OCI-LY7 (cell line): Measurements from ENCODE around the gene MACROD1. TPM values are rescaled to one million over a fixed set of nuclear protein-coding genes. Genes with fewer than 3 reads are reported as not detected.

ENCODE experiments used
- BruUV-seq: library from RNA; stranded (reverse); fragments of 400-500 nt; replicated peaks from 2 replicates; lab custom pipeline; 2021; lab: Mats Ljungman, UMichigan
- CTCF ChIA-PET: fragments of 300-600 bp; sonication (Branson Sonifier 250); formaldehyde crosslinking; loops from one replicate; lab custom pipeline; 2022; ENCODE audit warnings: antibody characterized with exemption; ENCODE audit not compliant: unreplicated experiment; lab: Charles Lee
- POLR2A ChIA-PET: fragments of 300-600 bp; sonication (Branson Sonifier 250); formaldehyde crosslinking; loops from one replicate; lab custom pipeline; 2022; ENCODE audit warnings: antibody characterized with exemption; lab: Charles Lee
- DNase-seq: peaks from one replicate; pipeline ENCODE4 v3.0.0-alpha.2; 2015; ENCODE audit warnings: low spot score
- H2AFZ ChIP-seq: fragments of 200-600 bp; sonication (generic), shearing (Covaris generic); 2 replicates; pipeline ENCODE4 v1.6.1; 2014; ENCODE audit warnings: mild to moderate bottlenecking, antibody characterized with exemption, low read length, moderate library complexity
- H3K27ac ChIP-seq: fragments of 200-600 bp; sonication (generic); 2 replicates; pipeline ENCODE4 v1.5.1; 2014; ENCODE audit warnings: mixed run types, low read depth, mild to moderate bottlenecking, moderate library complexity, low read length, inconsistent platforms; ENCODE audit not compliant: poor library complexity, severe bottlenecking
- H3K36me3 ChIP-seq: fragments of 200-600 bp; sonication (generic); 2 replicates; pipeline ENCODE4 v1.6.1; 2014; ENCODE audit warnings: mild to moderate bottlenecking, antibody characterized with exemption, low read length, moderate library complexity, mixed read lengths; ENCODE audit not compliant: insufficient read depth
- H3K4me1 ChIP-seq: fragments of 200-600 bp; sonication (generic); 2 replicates; pipeline ENCODE4 v1.5.1; 2014; ENCODE audit warnings: mild to moderate bottlenecking, low read length; ENCODE audit not compliant: insufficient read depth, poor library complexity, severe bottlenecking
- H3K4me2 ChIP-seq: fragments of 200-600 bp; sonication (generic); 2 replicates; pipeline ENCODE4 v1.6.1; 2014; ENCODE audit warnings: mild to moderate bottlenecking, low read length
- H3K4me3 ChIP-seq: fragments of 200-600 bp; sonication (generic); 2 replicates; pipeline ENCODE4 v1.5.1; 2014; ENCODE audit warnings: mild to moderate bottlenecking, low read depth, low read length; ENCODE audit not compliant: poor library complexity, severe bottlenecking
- H3K79me2 ChIP-seq: fragments of 200-600 bp; sonication (generic); 2 replicates; pipeline ENCODE4 v1.6.1; 2016; ENCODE audit warnings: low read depth, mild to moderate bottlenecking, low read length, moderate library complexity, mixed read lengths; ENCODE audit not compliant: insufficient read depth
- H3K9me2 ChIP-seq: fragments of 200-600 bp; sonication (generic); 2 replicates; pipeline ENCODE4 v1.6.1; 2016; ENCODE audit warnings: mild to moderate bottlenecking, low read length, mixed read lengths; ENCODE audit not compliant: insufficient read depth
- H3K9me3 ChIP-seq: fragments of 200-600 bp; sonication (generic); 2 replicates; pipeline ENCODE4 v1.6.1; 2014; ENCODE audit warnings: mild to moderate bottlenecking, mixed run types, low read length, mixed read lengths
- H4K20me1 ChIP-seq: fragments of 200-600 bp; sonication (generic); 2 replicates; pipeline ENCODE4 v1.6.1; 2014; ENCODE audit warnings: mild to moderate bottlenecking, antibody characterized with exemption, low read length, moderate library complexity, mixed read lengths; ENCODE audit not compliant: insufficient read depth
- EZH2phosphoT487 ChIP-seq: fragments of 200-600 bp; sonication (generic); IDR thresholded peaks from 2 replicates; pipeline ENCODE4 v1.6.1; 2018; ENCODE audit warnings: low read depth, borderline replicate concordance, mild to moderate bottlenecking, mixed run types, antibody characterized with exemption, low read length, moderate library complexity, mixed read lengths
- intact Hi-C: fragments of 100-400 bp; cut with micrococcal nuclease; formaldehyde crosslinking; loops from one replicate; pipeline ENCODE4 v1.10.0; 2022; ENCODE audit not compliant: unreplicated experiment
- total RNA-seq, 2 experiments: library from RNA; depleted of rRNA in 1 of 2; stranded (reverse); fragments of >200 nt in 1 of 2; shearing (Covaris generic) in 1 of 2; gene quantifications; 2 replicates each; pipeline ENCODE4 v1.2.3, GENCODE V29; 2014 to 2022
- TF ChIP-seq, protein P1 (sequence below): fragments of 200-600 bp; sonication (generic); conservative IDR thresholded peaks from 2 replicates; pipeline ENCODE4 v1.5.1; 2014; ENCODE audit warnings: mild to moderate bottlenecking, antibody characterized with exemption, low read length, moderate library complexity, mixed read lengths

Gene MACROD1
- total RNA-seq, 2 experiments from 2014 or later: 14.7 to 25.4 TPM

DNA sequence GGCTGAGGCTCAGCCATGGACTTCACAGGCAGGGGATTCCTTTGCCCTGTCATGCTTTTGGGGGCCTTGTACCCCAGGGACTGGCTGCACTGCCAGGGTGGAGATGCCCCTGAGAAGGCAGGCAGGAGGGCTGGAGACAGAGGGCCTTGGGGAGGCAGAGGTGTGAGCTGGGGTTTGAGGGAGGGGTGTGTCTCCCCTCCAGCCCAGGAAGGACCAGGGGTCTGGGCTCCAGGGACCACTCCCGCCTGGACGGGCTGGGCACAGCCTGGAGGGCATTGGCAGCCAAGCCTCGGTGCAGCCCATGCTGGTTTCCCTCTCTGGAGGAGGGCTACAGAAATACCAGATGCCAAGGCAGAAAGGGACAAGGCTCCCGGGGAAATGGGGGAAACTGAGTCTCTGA lies 160.2 kb downstream of the MACROD1 start:
- ChIA-PET POLR2A (no interaction called here), CTCF (no interaction called here)
- H3K4me3 ChIP-seq: no peak overlapping the region
- no peaks in the 10 kb centered on the region for H4K20me1 ChIP-seq
- peaks cover 4% of the 10 kb centered on the region; the same call in 1 of the 2 replicates for H3K9me3 ChIP-seq
- no TSS peak for BruUV-seq
- no peak overlapping the region for H3K27ac ChIP-seq
- H3K4me2 ChIP-seq: no peak overlapping the region
- H3K9me2 ChIP-seq: no peaks in the 10 kb centered on the region
- intact Hi-C loops: no loop called here
- TF ChIP-seq, protein P1, sequence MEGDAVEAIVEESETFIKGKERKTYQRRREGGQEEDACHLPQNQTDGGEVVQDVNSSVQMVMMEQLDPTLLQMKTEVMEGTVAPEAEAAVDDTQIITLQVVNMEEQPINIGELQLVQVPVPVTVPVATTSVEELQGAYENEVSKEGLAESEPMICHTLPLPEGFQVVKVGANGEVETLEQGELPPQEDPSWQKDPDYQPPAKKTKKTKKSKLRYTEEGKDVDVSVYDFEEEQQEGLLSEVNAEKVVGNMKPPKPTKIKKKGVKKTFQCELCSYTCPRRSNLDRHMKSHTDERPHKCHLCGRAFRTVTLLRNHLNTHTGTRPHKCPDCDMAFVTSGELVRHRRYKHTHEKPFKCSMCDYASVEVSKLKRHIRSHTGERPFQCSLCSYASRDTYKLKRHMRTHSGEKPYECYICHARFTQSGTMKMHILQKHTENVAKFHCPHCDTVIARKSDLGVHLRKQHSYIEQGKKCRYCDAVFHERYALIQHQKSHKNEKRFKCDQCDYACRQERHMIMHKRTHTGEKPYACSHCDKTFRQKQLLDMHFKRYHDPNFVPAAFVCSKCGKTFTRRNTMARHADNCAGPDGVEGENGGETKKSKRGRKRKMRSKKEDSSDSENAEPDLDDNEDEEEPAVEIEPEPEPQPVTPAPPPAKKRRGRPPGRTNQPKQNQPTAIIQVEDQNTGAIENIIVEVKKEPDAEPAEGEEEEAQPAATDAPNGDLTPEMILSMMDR: no peak
- no peak for TF ChIP-seq EZH2phosphoT487
- H3K79me2 ChIP-seq: no peaks in the 10 kb centered on the region
- H3K36me3 ChIP-seq: peaks cover 7% of the 10 kb centered on the region; the same call in 1 of the 2 replicates
- no peak for DNase-seq
- H2AFZ ChIP-seq: no peak overlapping the region
- H3K4me1 ChIP-seq: no peaks in the 10 kb centered on the region

DNA sequence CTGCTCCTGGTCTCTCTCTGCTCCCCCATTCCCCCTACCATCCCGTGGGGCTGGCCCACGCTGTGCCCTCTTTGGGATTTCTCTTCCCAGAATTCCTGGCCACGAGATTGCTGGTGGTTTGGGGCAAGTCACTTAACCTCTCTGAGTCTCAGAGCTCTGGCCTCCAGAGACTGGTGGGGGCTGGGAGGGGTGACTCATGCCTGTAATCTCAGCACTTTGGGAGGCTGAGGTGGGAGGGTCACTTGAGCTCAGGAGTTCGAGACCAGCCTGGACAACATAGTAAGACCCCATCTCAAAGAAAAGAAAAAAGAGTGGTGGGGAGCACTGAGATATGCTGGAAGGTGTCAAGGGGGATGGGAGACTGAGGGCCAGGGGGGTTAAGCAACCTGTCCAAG lies 161.3 kb downstream of the MACROD1 start:
- TF ChIP-seq, protein P1: no peak
- no peak for TF ChIP-seq EZH2phosphoT487
- H3K4me1 ChIP-seq: peaks cover 8% of the 10 kb centered on the region
- H3K9me2 ChIP-seq: no peaks in the 10 kb centered on the region
- H3K4me3 ChIP-seq: no peak overlapping the region
- no peak overlapping the region for H3K27ac ChIP-seq
- no peak overlapping the region for H2AFZ ChIP-seq
- CTCF ChIA-PET: no interaction called here
- POLR2A ChIA-PET: no interaction called here
- DNase-seq: no peak
- no peaks in the 10 kb centered on the region for H4K20me1 ChIP-seq
- no peaks in the 10 kb centered on the region for H3K9me3 ChIP-seq
- H3K79me2 ChIP-seq: no peaks in the 10 kb centered on the region
- BruUV-seq: no TSS peak
- peaks cover 7% of the 10 kb centered on the region; the same call in 1 of the 2 replicates for H3K36me3 ChIP-seq
- H3K4me2 ChIP-seq: no peak overlapping the region
- intact Hi-C loops: no loop called here

DNA sequence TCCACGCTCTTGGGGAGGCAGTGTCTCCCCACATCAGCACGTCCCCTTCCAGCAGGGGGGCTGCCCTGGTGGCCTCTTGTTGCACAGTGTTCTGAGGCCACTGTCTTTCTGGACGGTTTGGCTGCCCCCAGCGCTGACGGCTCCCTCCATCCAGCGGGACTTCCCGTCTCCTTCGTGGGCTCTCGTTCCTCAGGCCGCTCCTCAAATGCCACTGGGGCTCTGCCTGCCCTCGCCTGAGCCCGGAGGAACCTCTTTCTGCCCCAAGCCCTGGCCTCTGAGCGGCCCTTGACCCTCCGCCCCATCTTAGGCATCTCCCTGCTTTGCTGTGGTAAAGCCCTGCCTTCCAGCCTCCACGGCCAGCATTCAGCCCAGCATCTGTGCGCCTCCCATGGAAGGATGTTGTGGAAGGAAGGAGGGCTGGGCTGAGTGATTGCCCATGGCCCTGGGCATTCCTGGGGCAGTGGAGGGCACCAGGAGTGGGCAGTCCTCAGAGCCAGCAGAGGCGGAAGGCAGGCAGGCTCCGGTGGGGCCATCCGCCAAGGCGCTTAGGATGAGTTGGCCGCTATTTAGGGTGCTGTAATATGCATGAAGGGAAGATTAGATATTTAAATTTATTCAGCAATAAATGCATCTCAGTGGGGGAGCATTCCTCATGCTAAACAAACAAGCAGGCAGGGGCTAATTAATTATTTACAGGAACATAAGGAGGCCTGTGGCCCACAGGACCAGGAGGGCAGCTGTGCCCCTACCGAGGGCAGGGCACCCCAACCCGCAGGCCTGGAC lies 161.9 kb downstream of the MACROD1 start:
- CTCF ChIA-PET: no interaction called here

More for the DNA sequence above, 161.9 kb downstream of the MACROD1 start:
- no peak for DNase-seq
- TF ChIP-seq EZH2phosphoT487: no peak
- TF ChIP-seq, protein P1: no peak
- BruUV-seq: no TSS peak
- no peak overlapping the region for H2AFZ ChIP-seq
- H3K9me3 ChIP-seq: no peaks in the 10 kb centered on the region
- peaks cover 9% of the 10 kb centered on the region for H3K4me1 ChIP-seq
- no peaks in the 10 kb centered on the region for H3K79me2 ChIP-seq
- no peak overlapping the region for H3K4me3 ChIP-seq
- POLR2A ChIA-PET: no interaction called here
- intact Hi-C loops: no loop called here
- no peaks in the 10 kb centered on the region for H4K20me1 ChIP-seq
- H3K27ac ChIP-seq: no peak overlapping the region
- H3K9me2 ChIP-seq: no peaks in the 10 kb centered on the region
- H3K4me2 ChIP-seq: no peak overlapping the region
- H3K36me3 ChIP-seq: peaks cover 9% of the 10 kb centered on the region; the same call in 1 of the 2 replicates
